ENCODE results near the gene PRR32. TPM values are rescaled to one million over a fixed set of nuclear protein-coding genes. Genes with fewer than 3 reads are reported as not detected.

PRR32 gene
- total RNA-seq, 4 donors from 2014 or later = 0.29 TPM; not detected in 3

DNA sequence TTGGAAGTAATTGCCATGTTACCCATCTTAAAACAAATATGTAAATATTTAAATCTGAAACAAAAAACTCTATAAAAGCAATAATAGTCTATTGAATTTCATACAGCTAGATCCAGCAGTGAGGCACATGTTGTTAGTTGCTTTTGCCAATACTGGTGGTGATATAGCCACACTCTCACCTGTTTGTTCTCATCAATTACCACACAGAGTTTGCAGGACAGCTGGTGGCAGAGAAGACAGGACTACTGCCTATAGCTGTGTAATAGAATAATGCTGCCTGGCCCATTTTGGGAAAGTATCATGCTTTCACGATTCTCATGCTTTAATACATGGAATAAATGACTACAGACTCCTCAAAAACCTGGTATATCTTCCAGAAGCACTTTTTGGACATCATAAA, 3.7 kb upstream of the PRR32 start:
- intact Hi-C loops (cut with DNase I; ENCODE audit: low total_unique reads) = no loop called here
- Histone ChIP-seq H3K36me3 (no peaks in the 10 kb centered on the region), H3K27me3 (no peaks in the 10 kb centered on the region), H3K27ac (no peak overlapping the region), H3K9me3 (no peaks in the 10 kb centered on the region), H3K4me1 (no peaks in the 10 kb centered on the region), H3K4me3 (no peak overlapping the region)
- no peak for DNase-seq
- TF ChIP-seq POLR2A (IDR thresholded peaks at IDR 0.05) = no peak
- TF ChIP-seq, protein P1, sequence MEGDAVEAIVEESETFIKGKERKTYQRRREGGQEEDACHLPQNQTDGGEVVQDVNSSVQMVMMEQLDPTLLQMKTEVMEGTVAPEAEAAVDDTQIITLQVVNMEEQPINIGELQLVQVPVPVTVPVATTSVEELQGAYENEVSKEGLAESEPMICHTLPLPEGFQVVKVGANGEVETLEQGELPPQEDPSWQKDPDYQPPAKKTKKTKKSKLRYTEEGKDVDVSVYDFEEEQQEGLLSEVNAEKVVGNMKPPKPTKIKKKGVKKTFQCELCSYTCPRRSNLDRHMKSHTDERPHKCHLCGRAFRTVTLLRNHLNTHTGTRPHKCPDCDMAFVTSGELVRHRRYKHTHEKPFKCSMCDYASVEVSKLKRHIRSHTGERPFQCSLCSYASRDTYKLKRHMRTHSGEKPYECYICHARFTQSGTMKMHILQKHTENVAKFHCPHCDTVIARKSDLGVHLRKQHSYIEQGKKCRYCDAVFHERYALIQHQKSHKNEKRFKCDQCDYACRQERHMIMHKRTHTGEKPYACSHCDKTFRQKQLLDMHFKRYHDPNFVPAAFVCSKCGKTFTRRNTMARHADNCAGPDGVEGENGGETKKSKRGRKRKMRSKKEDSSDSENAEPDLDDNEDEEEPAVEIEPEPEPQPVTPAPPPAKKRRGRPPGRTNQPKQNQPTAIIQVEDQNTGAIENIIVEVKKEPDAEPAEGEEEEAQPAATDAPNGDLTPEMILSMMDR (IDR thresholded peaks at IDR 0.05 in 4 of 5, conservative IDR thresholded peaks at IDR 0.05 in 1 of 5) = no peak
- in situ Hi-C loops (cut with MboI; ENCODE audit: low sequenced_read_pairs in 4 of 4) = no loop called here
- no peak for ATAC-seq

DNA sequence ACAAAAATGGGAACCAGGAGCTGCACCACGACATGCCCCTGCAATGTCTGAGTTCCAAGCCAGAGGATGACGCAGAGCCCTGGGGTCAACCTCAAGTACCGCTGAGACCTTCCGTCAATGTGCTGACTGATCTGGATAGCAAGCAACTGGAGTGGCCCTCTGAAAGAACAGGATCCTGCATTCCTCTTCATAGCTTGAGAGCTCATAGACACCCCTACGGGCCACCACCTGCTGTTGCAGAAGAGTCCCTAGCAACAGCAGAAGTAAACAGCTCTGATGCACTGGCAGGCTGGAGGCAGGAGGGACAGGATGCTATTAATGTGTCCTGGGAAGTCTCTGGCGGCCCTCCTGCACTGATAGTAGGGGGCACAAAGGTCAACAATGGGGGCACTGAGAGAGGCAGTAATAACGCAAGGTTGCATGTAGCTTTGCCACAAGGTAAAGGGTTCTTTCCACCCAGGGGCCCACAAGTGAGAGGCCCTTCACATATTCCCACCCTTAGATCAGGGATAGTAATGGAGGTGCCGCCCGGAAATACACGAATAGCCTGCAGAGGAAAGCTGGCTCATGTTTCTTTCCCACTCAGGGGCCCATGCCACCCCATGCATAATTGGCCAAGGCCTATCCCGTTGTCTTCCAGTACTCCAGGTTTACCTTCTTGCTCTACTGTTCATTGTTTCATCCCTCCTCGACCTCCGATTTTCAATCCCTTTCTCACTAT, 1.3 kb downstream of the PRR32 start:
- H3K9me3 ChIP-seq = no peaks in the 10 kb centered on the region
- H3K4me1 ChIP-seq = no peaks in the 10 kb centered on the region
- H3K27ac ChIP-seq = no peak overlapping the region
- in situ Hi-C loops (cut with MboI; ENCODE audit: low sequenced_read_pairs in 4 of 4) (no loop called here), intact Hi-C loops (cut with DNase I; ENCODE audit: low total_unique reads) (no loop called here)
- H3K4me3 ChIP-seq = no peak overlapping the region
- ATAC-seq = no peak
- TF ChIP-seq, protein P1 (IDR thresholded peaks at IDR 0.05 in 4 of 5, conservative IDR thresholded peaks at IDR 0.05 in 1 of 5) = no peak
- TF ChIP-seq POLR2A (IDR thresholded peaks at IDR 0.05) = no peak
- H3K27me3 ChIP-seq = no peaks in the 10 kb centered on the region
- DNase-seq = no peak
- H3K36me3 ChIP-seq = no peaks in the 10 kb centered on the region

DNA sequence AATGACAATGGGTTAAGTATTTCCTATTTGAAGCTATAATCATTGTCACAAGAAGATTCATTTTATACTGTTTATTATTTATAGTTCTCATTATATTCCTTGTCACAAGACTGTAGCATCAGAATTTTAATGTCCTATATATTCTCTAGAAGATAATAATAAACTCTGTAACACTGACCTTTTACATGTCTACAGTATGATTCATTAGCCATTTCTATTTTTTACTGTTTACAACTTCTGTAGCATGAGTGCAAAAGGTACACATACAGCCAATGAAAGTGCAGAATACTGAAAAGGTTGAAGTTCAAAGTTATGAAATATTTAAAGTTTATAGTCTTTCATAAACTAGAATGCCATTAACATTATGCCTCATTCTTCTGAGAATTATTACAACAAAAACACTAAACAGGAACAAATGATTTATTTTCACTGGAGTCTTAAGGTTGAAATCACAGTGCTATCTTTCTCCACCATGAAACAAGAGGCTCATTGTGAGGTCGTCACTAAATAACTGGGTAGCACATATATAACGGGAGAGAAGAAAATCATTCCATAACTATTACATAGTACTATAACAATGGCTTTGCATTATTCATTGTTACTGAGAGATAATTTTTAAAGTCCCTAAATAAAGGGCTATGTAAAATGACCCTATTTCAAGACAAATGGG, 4.9 kb downstream of the PRR32 start:
- Histone ChIP-seq H3K36me3 (no peaks in the 10 kb centered on the region), H3K9me3 (no peaks in the 10 kb centered on the region), H3K4me3 (no peak overlapping the region), H3K27ac (no peak overlapping the region), H3K27me3 (no peaks in the 10 kb centered on the region), H3K4me1 (no peaks in the 10 kb centered on the region)
- intact Hi-C loops (cut with DNase I; ENCODE audit: low total_unique reads) = no loop called here
- TF ChIP-seq POLR2A (IDR thresholded peaks at IDR 0.05) = no peak
- TF ChIP-seq, protein P1 (IDR thresholded peaks at IDR 0.05 in 4 of 5, conservative IDR thresholded peaks at IDR 0.05 in 1 of 5) = no peak
- in situ Hi-C loops (cut with MboI; ENCODE audit: low sequenced_read_pairs in 4 of 4) = no loop called here
- no peak for DNase-seq
- ATAC-seq = no peak

DNA sequence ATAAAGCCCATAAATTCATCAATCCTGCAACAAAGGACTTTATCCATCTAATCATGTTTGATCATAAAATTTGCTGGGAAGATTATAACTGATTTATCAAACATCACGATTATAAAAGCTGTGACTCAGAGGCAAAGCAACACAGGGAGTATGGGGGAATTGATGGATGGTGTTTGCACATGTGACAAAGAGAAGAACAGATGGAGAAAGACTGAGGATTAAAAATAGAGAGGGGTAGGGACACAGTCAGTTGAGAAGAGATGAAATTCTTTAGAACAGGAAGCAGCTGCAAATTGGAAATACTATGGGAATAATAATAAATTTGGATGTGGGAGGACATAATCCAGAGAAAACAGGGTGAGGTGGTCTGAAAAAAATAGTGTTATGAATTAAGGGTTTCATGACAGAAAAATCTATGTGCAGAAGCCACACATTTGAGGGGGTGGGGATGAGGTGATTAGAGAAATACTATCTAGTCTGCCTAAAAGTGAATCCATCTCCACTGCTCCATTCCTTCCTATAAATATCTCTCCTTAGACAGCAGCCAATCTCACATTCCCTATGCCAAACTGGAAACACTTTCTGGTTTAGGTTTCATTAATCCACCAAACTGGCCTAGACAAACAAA, 6.2 kb downstream of the PRR32 start:
- intact Hi-C loops (cut with DNase I; ENCODE audit: low total_unique reads) = no loop called here
- no peak overlapping the region for H3K27ac ChIP-seq
- no peaks in the 10 kb centered on the region for H3K9me3 ChIP-seq
- no peaks in the 10 kb centered on the region for H3K36me3 ChIP-seq
- no peak overlapping the region for H3K4me3 ChIP-seq
- no peak for ATAC-seq
- no peaks in the 10 kb centered on the region for H3K4me1 ChIP-seq
- no peak for TF ChIP-seq POLR2A (IDR thresholded peaks at IDR 0.05)
- TF ChIP-seq, protein P1 (IDR thresholded peaks at IDR 0.05 in 4 of 5, conservative IDR thresholded peaks at IDR 0.05 in 1 of 5) = no peak
- no peaks in the 10 kb centered on the region for H3K27me3 ChIP-seq
- DNase-seq = no peak
- in situ Hi-C loops (cut with MboI; ENCODE audit: low sequenced_read_pairs in 4 of 4) = no loop called here

Data from gastrocnemius medialis (tissue), 4 donors.